Endodermal cell (in vitro differentiated cells): ENCODE data around the gene CLSTN2. TPM values are rescaled to one million over a fixed set of nuclear protein-coding genes. Genes with fewer than 3 reads are reported as not detected.

Source experiments
- DNase-seq: peaks from one replicate; pipeline ENCODE4 v3.0.0-alpha.2; 2017
- H3K27ac ChIP-seq: 2 replicates; pipeline ENCODE4 v1.5.1; 2013; ENCODE audit warnings: mild to moderate bottlenecking, low read depth, low read length, moderate library complexity
- H3K27me3 ChIP-seq: 2 replicates; pipeline ENCODE4 v1.6.1; 2013; ENCODE audit warnings: mild to moderate bottlenecking, low read length, moderate library complexity; ENCODE audit not compliant: insufficient read depth, control insufficient read depth, poor library complexity, severe bottlenecking
- H3K36me3 ChIP-seq: 2 replicates; pipeline ENCODE4 v1.7.0; 2013; ENCODE audit warnings: mild to moderate bottlenecking, low read length, moderate library complexity; ENCODE audit not compliant: control insufficient read depth, insufficient read depth
- H3K4me1 ChIP-seq: one replicate; pipeline ENCODE4 v1.7.0; 2013; ENCODE audit warnings: low read length; ENCODE audit not compliant: control insufficient read depth, insufficient read depth
- H3K4me3 ChIP-seq: 2 replicates; pipeline ENCODE4 v1.5.1; 2013; ENCODE audit warnings: mild to moderate bottlenecking, low read length, moderate library complexity
- H3K9ac ChIP-seq: 2 replicates; pipeline ENCODE4 v1.6.1; 2013; ENCODE audit warnings: mild to moderate bottlenecking, low read length, moderate library complexity; ENCODE audit not compliant: poor library complexity, severe bottlenecking; ENCODE audit errors: extremely low read depth
- H3K9me3 ChIP-seq: 2 replicates; pipeline ENCODE4 v1.6.1; 2013; ENCODE audit warnings: mild to moderate bottlenecking, low read length, moderate library complexity; ENCODE audit not compliant: control insufficient read depth
- H3K27ac Mint-ChIP-seq: 2 replicates; pipeline ENCODE4 v1.8.0; 2020; ENCODE audit warnings: mixed read lengths
- H3K27me3 Mint-ChIP-seq: 2 replicates; pipeline ENCODE4 v1.8.0; 2021; ENCODE audit warnings: mild to moderate bottlenecking, mixed read lengths; ENCODE audit not compliant: insufficient read depth
- H3K36me3 Mint-ChIP-seq: 2 replicates; pipeline ENCODE4 v1.8.0; 2020; ENCODE audit warnings: low read depth, mixed read lengths
- H3K4me1 Mint-ChIP-seq: 2 replicates; pipeline ENCODE4 v1.8.0; 2020; ENCODE audit warnings: mixed read lengths
- H3K4me3 Mint-ChIP-seq: 2 replicates; pipeline ENCODE4 v1.8.0; 2020; ENCODE audit warnings: mild to moderate bottlenecking, moderate library complexity, mixed read lengths
- H3K9me3 Mint-ChIP-seq: 2 replicates; pipeline ENCODE4 v1.8.0; 2020; ENCODE audit warnings: mild to moderate bottlenecking, mixed read lengths
- CTCF ChIP-seq: fragments of 200-600 bp; sonication (generic); conservative IDR thresholded peaks from 2 replicates; pipeline ENCODE4 v1.5.0; 2021; ENCODE audit warnings: antibody characterized with exemption, mild to moderate bottlenecking
- WGBS, 2 experiments: methylation state at CpG; one replicate each; pipeline versions ENCODE4 v1.1.5 to v1.1.7; 2013; ENCODE audit warnings: missing lambda C conversion rate in 2 of 2, mixed read lengths in 1 of 2; ENCODE audit not compliant: insufficient coverage in 1 of 2, insufficient read length in 1 of 2; 5-methylcytosine and 5-hydroxymethylcytosine counted together
- total RNA-seq, 2 donors: library from RNA; stranded (reverse); fragmentation: NEBNext Ultra II Directional in 1 of 2; extraction: Animal tissue kit (Norgen Biotek cat#: 25700) in 1 of 2; gene quantifications; 2 replicates in 1 of 2; 3 replicates in 1 of 2; pipeline ENCODE4 v1.2.1, GENCODE V29; 2021

Gene CLSTN2
- total RNA-seq, 2 donors from 2014 or later, result 0.13 to 0.42 TPM

GRCh38 chr3:140440446-140440845 is 505.5 kb downstream of the CLSTN2 start:
- TF ChIP-seq CTCF, result no peak
- no peak overlapping the region for H3K27ac ChIP-seq
- no peak overlapping the region for H3K4me3 Mint-ChIP-seq
- H3K9ac ChIP-seq, result no peak overlapping the region
- H3K36me3 Mint-ChIP-seq, result no peaks in the 10 kb centered on the region
- H3K9me3 Mint-ChIP-seq, result no peaks in the 10 kb centered on the region
- no peak overlapping the region for H3K4me3 ChIP-seq
- H3K4me1 ChIP-seq, result peaks cover 2% of the 10 kb centered on the region
- 97 to 100% methylated on average over 1 of the region's 1 CpG for WGBS, 2 experiments
- H3K27me3 Mint-ChIP-seq, result no peaks in the 10 kb centered on the region
- H3K9me3 ChIP-seq, result no peaks in the 10 kb centered on the region
- no peak overlapping the region for H3K27ac Mint-ChIP-seq
- no peaks in the 10 kb centered on the region for H3K36me3 ChIP-seq
- no peak for DNase-seq
- no peaks in the 10 kb centered on the region for H3K27me3 ChIP-seq
- peaks cover 5% of the 10 kb centered on the region for H3K4me1 Mint-ChIP-seq

- no peak for TF ChIP-seq CTCF
- no peak for DNase-seq
- no peak overlapping the region for H3K4me3 Mint-ChIP-seq
- H3K36me3 Mint-ChIP-seq, result no peaks in the 10 kb centered on the region
- H3K27ac Mint-ChIP-seq, result no peak overlapping the region
- Histone ChIP-seq H3K4me1 (peaks cover 2% of the 10 kb centered on the region), H3K4me3 (no peak overlapping the region), H3K9ac (no peak overlapping the region), H3K27me3 (no peaks in the 10 kb centered on the region), H3K36me3 (no peaks in the 10 kb centered on the region), H3K9me3 (no peaks in the 10 kb centered on the region), H3K27ac (no peak overlapping the region)
- 97 to 100% methylated on average over 1 to 2 of the region's 2 CpGs for WGBS, 2 experiments
- no peaks in the 10 kb centered on the region for H3K27me3 Mint-ChIP-seq
- H3K9me3 Mint-ChIP-seq, result no peaks in the 10 kb centered on the region
- H3K4me1 Mint-ChIP-seq, result peaks cover 5% of the 10 kb centered on the region
Observed at GRCh38 chr3:140441006-140441405, 506.0 kb downstream of the CLSTN2 start.

DNA sequence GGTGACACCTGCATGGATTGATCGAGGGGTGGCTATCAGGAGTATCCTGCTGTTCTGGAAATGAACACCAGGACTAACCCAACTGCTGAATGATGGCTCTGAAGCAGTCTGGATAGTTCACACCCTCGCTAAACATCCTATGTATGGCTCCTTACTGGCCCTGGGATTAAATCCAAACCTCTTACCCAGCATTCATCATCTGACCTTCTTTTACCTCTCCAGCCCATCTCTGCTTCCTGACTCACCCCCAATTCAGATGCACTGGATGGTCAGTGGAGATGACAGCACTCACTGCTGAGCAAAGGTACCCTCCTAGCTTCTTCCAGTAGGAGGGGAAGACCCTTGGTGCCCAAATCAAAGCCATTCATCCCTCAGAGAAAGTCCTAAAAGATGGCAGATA is 507.6 kb downstream of the CLSTN2 start:
- WGBS, 2 experiments, result 92 to 94% methylated on average over 2 of the region's 2 CpGs
- H3K9me3 Mint-ChIP-seq, result no peaks in the 10 kb centered on the region
- Histone ChIP-seq H3K9ac (no peak overlapping the region), H3K4me3 (no peak overlapping the region), H3K27ac (no peak overlapping the region), H3K27me3 (no peaks in the 10 kb centered on the region), H3K9me3 (no peaks in the 10 kb centered on the region), H3K36me3 (no peaks in the 10 kb centered on the region), H3K4me1 (peaks cover 2% of the 10 kb centered on the region)
- H3K4me1 Mint-ChIP-seq, result peaks cover 5% of the 10 kb centered on the region
- H3K27ac Mint-ChIP-seq, result no peak overlapping the region
- H3K27me3 Mint-ChIP-seq, result peaks cover 2% of the 10 kb centered on the region
- no peaks in the 10 kb centered on the region for H3K36me3 Mint-ChIP-seq
- DNase-seq, result no peak
- peak; percentile 48 for TF ChIP-seq CTCF
- no peak overlapping the region for H3K4me3 Mint-ChIP-seq
